ENCODE data around the gene GMPR2.

DNA sequence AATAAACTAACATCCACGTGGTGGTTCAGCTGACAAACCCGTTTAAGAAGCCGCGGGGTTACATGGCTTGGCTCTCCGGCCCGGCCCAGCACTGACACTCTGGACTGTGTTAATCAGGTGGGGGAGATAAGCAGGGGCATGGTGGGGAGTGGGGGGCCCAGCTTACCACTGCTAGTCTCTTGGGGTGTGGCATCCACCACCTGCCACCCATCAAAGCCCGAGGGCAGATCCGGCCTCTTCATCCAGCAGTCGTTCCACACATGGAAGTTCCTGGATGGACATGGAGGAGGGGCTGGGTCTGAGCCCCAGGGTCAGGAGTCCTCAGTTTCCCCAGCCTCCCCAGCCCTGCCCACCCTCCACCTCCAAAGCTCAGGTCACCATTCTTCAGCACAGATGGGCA is 25.4 kb downstream of the GMPR2 start:
- TF ChIP-seq POLR2A (IDR thresholded peaks at IDR 0.05) = no peak
- TF ChIP-seq, protein P1, sequence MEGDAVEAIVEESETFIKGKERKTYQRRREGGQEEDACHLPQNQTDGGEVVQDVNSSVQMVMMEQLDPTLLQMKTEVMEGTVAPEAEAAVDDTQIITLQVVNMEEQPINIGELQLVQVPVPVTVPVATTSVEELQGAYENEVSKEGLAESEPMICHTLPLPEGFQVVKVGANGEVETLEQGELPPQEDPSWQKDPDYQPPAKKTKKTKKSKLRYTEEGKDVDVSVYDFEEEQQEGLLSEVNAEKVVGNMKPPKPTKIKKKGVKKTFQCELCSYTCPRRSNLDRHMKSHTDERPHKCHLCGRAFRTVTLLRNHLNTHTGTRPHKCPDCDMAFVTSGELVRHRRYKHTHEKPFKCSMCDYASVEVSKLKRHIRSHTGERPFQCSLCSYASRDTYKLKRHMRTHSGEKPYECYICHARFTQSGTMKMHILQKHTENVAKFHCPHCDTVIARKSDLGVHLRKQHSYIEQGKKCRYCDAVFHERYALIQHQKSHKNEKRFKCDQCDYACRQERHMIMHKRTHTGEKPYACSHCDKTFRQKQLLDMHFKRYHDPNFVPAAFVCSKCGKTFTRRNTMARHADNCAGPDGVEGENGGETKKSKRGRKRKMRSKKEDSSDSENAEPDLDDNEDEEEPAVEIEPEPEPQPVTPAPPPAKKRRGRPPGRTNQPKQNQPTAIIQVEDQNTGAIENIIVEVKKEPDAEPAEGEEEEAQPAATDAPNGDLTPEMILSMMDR (IDR thresholded peaks at IDR 0.05) = no peak
